MM.1S (cell line): ENCODE data around the gene SYNDIG1.

Experiments
- DNase-seq: peaks from one replicate; pipeline ENCODE4 v3.0.0-alpha.2; 2015
- H2AFZ ChIP-seq: fragments of 300-600 bp; sonication (generic); 2 replicates; pipeline ENCODE4 v1.6.0; 2016; ENCODE audit warnings: antibody characterized with exemption, low read length
- H3F3A ChIP-seq: fragments of 300-600 bp; sonication (generic); 2 replicates; pipeline ENCODE4 v1.6.1; 2016; ENCODE audit warnings: mild to moderate bottlenecking, antibody characterized with exemption, low read length, moderate library complexity, mixed read lengths; ENCODE audit not compliant: insufficient read depth
- H3K27ac ChIP-seq: fragments of 300-600 bp; sonication (generic); 2 replicates; pipeline ENCODE4 v1.5.1; 2016; ENCODE audit warnings: mild to moderate bottlenecking, low read length
- H3K27me3 ChIP-seq: fragments of 300-600 bp; sonication (generic); replicated peaks from 2 replicates; pipeline ENCODE4 v1.6.0; 2016; ENCODE audit warnings: low read length; ENCODE audit not compliant: insufficient read depth
- H3K36me3 ChIP-seq: fragments of 300-600 bp; sonication (generic); replicated peaks from 2 replicates; pipeline ENCODE4 v1.6.1; 2016; ENCODE audit warnings: mild to moderate bottlenecking, low read length, mixed read lengths; ENCODE audit not compliant: insufficient read depth
- H3K4me1 ChIP-seq: fragments of 300-600 bp; sonication (generic); 2 replicates; pipeline ENCODE4 v1.6.1; 2016; ENCODE audit warnings: low read length, mixed read lengths
- H3K4me2 ChIP-seq: fragments of 300-600 bp; sonication (generic); 2 replicates; pipeline ENCODE4 v1.6.0; 2016; ENCODE audit warnings: low read depth, low read length
- H3K4me3 ChIP-seq: fragments of 300-600 bp; sonication (generic); 2 replicates; pipeline ENCODE4 v1.5.1; 2016; ENCODE audit warnings: low read length, mixed read lengths
- H3K79me2 ChIP-seq: fragments of 300-600 bp; sonication (generic); 2 replicates; pipeline ENCODE4 v1.6.1; 2016; ENCODE audit warnings: mixed run types, low read length, mixed read lengths
- H3K9ac ChIP-seq: fragments of 300-600 bp; sonication (generic); 2 replicates; pipeline ENCODE4 v1.6.1; 2016; ENCODE audit warnings: low read length, mixed read lengths
- H3K9me2 ChIP-seq: fragments of 300-600 bp; sonication (generic); replicated peaks from 2 replicates; pipeline ENCODE4 v1.6.1; 2016; ENCODE audit warnings: mild to moderate bottlenecking, low read length, mixed read lengths; ENCODE audit not compliant: insufficient read depth
- H3K9me3 ChIP-seq: fragments of 300-600 bp; sonication (generic); replicated peaks from 2 replicates; pipeline ENCODE4 v1.6.1; 2016; ENCODE audit warnings: mild to moderate bottlenecking, low read length, mixed read lengths; ENCODE audit not compliant: insufficient read depth
- H4K20me1 ChIP-seq: fragments of 300-600 bp; sonication (generic); 2 replicates; pipeline ENCODE4 v1.6.1; 2016; ENCODE audit warnings: mild to moderate bottlenecking, low read length, moderate library complexity, mixed read lengths; ENCODE audit not compliant: insufficient read depth
- CTCF ChIP-seq: fragments of 300-600 bp; sonication (generic); IDR thresholded peaks from 2 replicates; pipeline ENCODE4 v1.5.1; 2016; ENCODE audit warnings: antibody characterized with exemption, low read length, mixed read lengths
- EZH2 ChIP-seq: fragments of 300-600 bp; sonication (generic); optimal IDR thresholded peaks from 2 replicates; pipeline ENCODE3; 2017; ENCODE audit warnings: low read depth, mild to moderate bottlenecking, antibody characterized with exemption, low read length, mixed read lengths
- EZH2phosphoT487 ChIP-seq: fragments of 300-600 bp; sonication (generic); IDR thresholded peaks from 2 replicates; pipeline ENCODE4 v1.6.1; 2018; ENCODE audit warnings: antibody characterized with exemption, low read length

The SYNDIG1 gene

DNA sequence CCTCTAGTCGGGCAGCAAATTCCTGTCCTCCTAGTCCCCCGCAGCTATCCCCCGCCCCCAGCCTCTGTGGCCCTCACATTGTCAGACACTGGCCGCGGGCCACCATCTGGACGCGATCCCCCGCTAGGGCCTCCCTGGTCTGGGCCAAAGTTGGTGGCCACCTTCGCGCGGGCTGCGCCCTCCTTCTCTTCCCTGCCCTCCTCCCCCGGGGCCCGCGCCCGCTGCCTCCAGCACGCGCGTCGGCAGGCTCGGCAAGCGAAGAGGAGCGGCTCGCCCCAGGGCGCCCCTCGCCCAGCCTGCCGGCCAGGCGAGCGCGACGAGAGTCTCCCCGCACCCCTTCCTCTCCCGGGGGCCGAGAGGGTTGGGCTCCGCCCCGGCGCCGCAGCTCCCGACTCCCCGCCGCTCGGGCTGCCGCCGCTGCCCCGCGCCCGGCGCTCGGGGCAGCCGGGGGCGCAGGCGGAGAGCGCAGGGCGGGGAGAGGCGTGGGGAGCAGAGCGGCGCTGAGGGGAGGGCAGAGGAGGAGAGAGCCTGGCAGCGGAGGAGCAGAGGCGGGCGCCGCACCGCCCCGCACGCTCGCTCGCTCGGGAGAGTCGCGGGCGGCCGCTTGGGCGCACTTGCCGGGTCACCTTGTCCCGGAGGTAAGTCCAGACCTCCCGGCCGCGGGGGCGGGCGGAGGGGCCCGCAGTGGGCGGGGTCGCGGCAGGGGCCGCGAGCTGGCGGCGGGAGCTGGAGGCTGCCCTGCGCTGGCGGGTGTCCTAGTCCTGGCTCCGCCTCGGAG lies at the start of gene SYNDIG1:
Gene SYNDIG1 (plus strand): TSS at position 514 of the 778 bp plus-strand sequence. CDS start 73,469 bp downstream, outside the sequence.
- H2AFZ ChIP-seq, result peak within 1 kb of the TSS; percentile 68
- H3K4me1 ChIP-seq, result peaks cover 34% of the 10 kb centered on the region
- H4K20me1 ChIP-seq, result no peaks in the 10 kb centered on the region
- no peaks in the 10 kb centered on the region for H3K9me3 ChIP-seq
- H3K4me2 ChIP-seq, result peak within 1 kb of the TSS; percentile 97
- peaks cover 11% of the 10 kb centered on the region; the same call in 1 of the 2 replicates for H3F3A ChIP-seq
- H3K27me3 ChIP-seq, result no peaks in the 10 kb centered on the region
- H3K4me3 ChIP-seq, result peak within 1 kb of the TSS; percentile 98
- peak within 1 kb of the TSS; percentile 38; the same call in 1 of the 2 replicates for H3K27ac ChIP-seq
- no peaks in the 10 kb centered on the region for H3K9me2 ChIP-seq
- peak; percentile 62 for DNase-seq
- H3K36me3 ChIP-seq, result no peaks in the 10 kb centered on the region
- peak within 1 kb of the TSS; percentile 87 for H3K9ac ChIP-seq
- peaks cover 44% of the 10 kb centered on the region for H3K79me2 ChIP-seq
- TF ChIP-seq EZH2 (no peak), CTCF (no peak), EZH2phosphoT487 (no peak)

DNA sequence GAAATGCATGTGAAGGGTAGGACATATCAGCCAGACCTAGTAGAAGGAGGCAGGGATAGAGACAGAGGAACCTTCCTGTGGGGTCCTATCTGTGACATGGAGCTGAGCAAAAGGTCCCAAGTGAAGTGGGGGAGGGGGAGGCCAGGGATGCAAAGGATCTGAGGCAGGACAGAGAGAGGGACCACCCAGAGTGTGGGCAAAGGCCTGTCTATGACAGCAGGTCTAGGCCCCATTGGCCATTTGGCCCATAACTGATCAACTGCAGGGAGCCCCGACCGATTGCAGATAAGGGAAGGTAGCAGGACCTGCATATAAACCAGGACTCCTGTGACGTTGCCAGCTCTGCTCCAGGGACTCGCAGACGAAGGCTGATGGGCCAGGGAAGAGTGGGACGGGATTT lies 49.6 kb upstream of the SYNDIG1 start:
- H3K79me2 ChIP-seq, result no peaks in the 10 kb centered on the region
- H3K36me3 ChIP-seq, result no peaks in the 10 kb centered on the region
- H3K9me3 ChIP-seq, result no peaks in the 10 kb centered on the region
- no peak for TF ChIP-seq EZH2phosphoT487
- no peak for TF ChIP-seq CTCF
- no peak for TF ChIP-seq EZH2
- no peaks in the 10 kb centered on the region for H3K4me1 ChIP-seq
- no peaks in the 10 kb centered on the region for H3K27me3 ChIP-seq
- no peaks in the 10 kb centered on the region for H4K20me1 ChIP-seq
- no peaks in the 10 kb centered on the region for H3K9me2 ChIP-seq
- no peak overlapping the region for H3K9ac ChIP-seq
- no peak overlapping the region for H2AFZ ChIP-seq
- DNase-seq, result no peak
- no peak overlapping the region for H3K4me2 ChIP-seq
- no peak overlapping the region for H3K4me3 ChIP-seq
- no peaks in the 10 kb centered on the region for H3F3A ChIP-seq
- no peak overlapping the region for H3K27ac ChIP-seq

GRCh38 chr20:24420567-24420966 lies 48.9 kb upstream of the SYNDIG1 start:
- H3K27me3 ChIP-seq, result no peaks in the 10 kb centered on the region
- no peaks in the 10 kb centered on the region for H4K20me1 ChIP-seq
- H3K27ac ChIP-seq, result no peak overlapping the region
- no peaks in the 10 kb centered on the region for H3K9me3 ChIP-seq
- H3K9me2 ChIP-seq, result no peaks in the 10 kb centered on the region
- no peak overlapping the region for H3K9ac ChIP-seq
- H2AFZ ChIP-seq, result no peak overlapping the region
- H3K79me2 ChIP-seq, result no peaks in the 10 kb centered on the region
- H3K4me1 ChIP-seq, result no peaks in the 10 kb centered on the region
- H3K36me3 ChIP-seq, result no peaks in the 10 kb centered on the region
- H3F3A ChIP-seq, result no peaks in the 10 kb centered on the region
- H3K4me2 ChIP-seq, result no peak overlapping the region
- DNase-seq, result no peak
- H3K4me3 ChIP-seq, result no peak overlapping the region
- TF ChIP-seq CTCF (no peak), EZH2phosphoT487 (no peak), EZH2 (no peak)
